Liver (tissue), 9 donors: ENCODE results near the gene SYMPK. TPM values are rescaled to one million over a fixed set of nuclear protein-coding genes. Genes with fewer than 3 reads are reported as not detected.

Experiments used
- DNase-seq: peaks from one replicate; pipeline ENCODE4 v3.0.0-alpha.2; 2017; ENCODE audit warnings: low spot score
- H3K27ac ChIP-seq, 2 donors: one replicate each; pipeline ENCODE4 v1.7.0; 2013; ENCODE audit warnings: inconsistent platforms in 2 of 2, low read length in 2 of 2, control low read depth in 1 of 2, low read depth in 1 of 2, mild to moderate bottlenecking in 1 of 2
- H3K27me3 ChIP-seq, 4 donors: one replicate each; pipeline versions ENCODE4 v1.6.1 to v1.7.0; 2013; ENCODE audit warnings: low read length in 3 of 4, inconsistent platforms in 1 of 4, mild to moderate bottlenecking in 1 of 4, moderate library complexity in 1 of 4; ENCODE audit not compliant: control insufficient read depth in 4 of 4, insufficient read depth in 4 of 4
- H3K36me3 ChIP-seq, 4 donors: one replicate each; pipeline versions ENCODE4 v1.6.1 to v1.7.0; 2013; ENCODE audit warnings: low read length in 3 of 4, mild to moderate bottlenecking in 3 of 4, low read depth in 1 of 4, moderate library complexity in 1 of 4; ENCODE audit not compliant: control insufficient read depth in 4 of 4, insufficient read depth in 3 of 4
- H3K4me1 ChIP-seq, 4 donors: one replicate each; pipeline versions ENCODE4 v1.6.1 to v1.7.0; 2013; ENCODE audit warnings: low read length in 3 of 4, mild to moderate bottlenecking in 3 of 4, moderate library complexity in 1 of 4; ENCODE audit not compliant: control insufficient read depth in 4 of 4, insufficient read depth in 4 of 4
- H3K4me3 ChIP-seq, 3 donors: one replicate each; pipeline versions ENCODE4 v1.6.1 to v1.7.0; 2013; ENCODE audit warnings: low read length in 3 of 3, control low read depth in 1 of 3, low read depth in 1 of 3, mild to moderate bottlenecking in 1 of 3
- H3K9ac ChIP-seq, 2 donors: one replicate each; pipeline ENCODE4 v1.7.0; 2013; ENCODE audit warnings: low read length in 2 of 2, mild to moderate bottlenecking in 2 of 2, moderate library complexity in 2 of 2, control low read depth in 1 of 2, low read depth in 1 of 2
- H3K9me3 ChIP-seq, 4 donors: one replicate each; pipeline versions ENCODE4 v1.6.1 to v1.7.0; 2013; ENCODE audit warnings: low read length in 3 of 4; ENCODE audit not compliant: control insufficient read depth in 4 of 4
- CTCF ChIP-seq: fragments of 150-350 bp; IDR thresholded peaks from 2 replicates; pipeline ENCODE4 v1.5.1; 2017; ENCODE audit warnings: improper control_type of control experiment, low read depth, low read length; ENCODE audit not compliant: missing input control
- FOXA2 ChIP-seq: IDR thresholded peaks from 2 replicates; pipeline ENCODE4 v1.6.1; 2016; ENCODE audit warnings: antibody characterized with exemption
- GABPA ChIP-seq, 2 donors: IDR thresholded peaks in 1 of 2; conservative IDR thresholded peaks in 1 of 2; 2 replicates each; pipeline ENCODE4 v1.6.1; 2016; ENCODE audit warnings: antibody characterized with exemption in 2 of 2, mild to moderate bottlenecking in 1 of 2, moderate library complexity in 1 of 2
- HNF4A ChIP-seq, 2 donors: conservative IDR thresholded peaks; 2 replicates each; pipeline ENCODE4 v1.6.1; 2016; ENCODE audit warnings: antibody characterized with exemption in 2 of 2, mild to moderate bottlenecking in 2 of 2
- JUND ChIP-seq, 2 donors: IDR thresholded peaks; 2 replicates each; pipeline ENCODE4 v1.6.1; 2016; ENCODE audit warnings: antibody characterized with exemption in 2 of 2
- NR2F2 ChIP-seq: IDR thresholded peaks from 2 replicates; pipeline ENCODE4 v1.6.1; 2016; ENCODE audit warnings: antibody characterized with exemption
- RAD21 ChIP-seq, 2 donors: IDR thresholded peaks; 2 replicates each; pipeline ENCODE4 v1.6.1; 2016; ENCODE audit warnings: antibody characterized with exemption in 2 of 2, mild to moderate bottlenecking in 2 of 2
- SP1 ChIP-seq: IDR thresholded peaks from 2 replicates; pipeline ENCODE4 v1.6.1; 2018; ENCODE audit warnings: antibody characterized with exemption, mild to moderate bottlenecking
- TAF1 ChIP-seq: conservative IDR thresholded peaks from 2 replicates; pipeline ENCODE4 v1.6.1; 2016; ENCODE audit warnings: antibody characterized with exemption, mild to moderate bottlenecking
- ZBTB33 ChIP-seq: IDR thresholded peaks from 2 replicates; pipeline ENCODE4 v1.6.1; 2016; ENCODE audit warnings: antibody characterized with exemption
- WGBS: extraction: QIAGEN DNeasy Blood & Tissue Kit; methylation state at CpG from one replicate; pipeline ENCODE4 v1.1.7; 2013; 5-methylcytosine and 5-hydroxymethylcytosine counted together
- polyA plus RNA-seq, 2 donors: library from polyadenylated mRNA; stranded (reverse) in 1 of 2; unstranded in 1 of 2; fragments of 200-250 nt in 1 of 2; fragments of >200 nt in 1 of 2; fragmentation: Nextera tagmentation in 1 of 2; extraction: Ambion mirVana in 1 of 2; gene quantifications; one replicate each; pipeline versions ENCODE4 v1.2.1 to v1.2.3, GENCODE V29; 2013 to 2015
- total RNA-seq, 2 donors: library from RNA; depleted of rRNA; stranded (reverse); fragments of >200 nt; gene quantifications; one replicate each; pipeline ENCODE4 v1.2.3, GENCODE V29; 2014
- TF ChIP-seq, protein P1 (sequence below): IDR thresholded peaks from 2 replicates; pipeline ENCODE4 v1.6.1; 2016; ENCODE audit warnings: antibody characterized with exemption
- TF ChIP-seq, protein P2 (sequence below): IDR thresholded peaks from 2 replicates; pipeline ENCODE4 v1.6.1; 2016; ENCODE audit warnings: antibody characterized with exemption, mild to moderate bottlenecking
- donor health status: healthy.
- donor health status: healthy.
- donor health status: healthy.
- donor health status: healthy.
- donor health status: healthy.

Gene SYMPK
- total and polyA plus RNA-seq, 4 donors = 5.5 to 26.1 (median 24.1) TPM

GRCh38 chr19:45773384-45773783 is 89.6 kb downstream of the SYMPK start:
- no peak for TF ChIP-seq CTCF
- TF ChIP-seq NR2F2 = no peak
- TF ChIP-seq ZBTB33 = no peak
- TF ChIP-seq GABPA (IDR thresholded peaks at IDR 0.05 in 1 of 2, conservative IDR thresholded peaks at IDR 0.05 in 1 of 2) = no peak
- TF ChIP-seq RAD21 (IDR thresholded peaks at IDR 0.05) = no peak
- TF ChIP-seq JUND (IDR thresholded peaks at IDR 0.05) = no peak
- TF ChIP-seq, protein P1, sequence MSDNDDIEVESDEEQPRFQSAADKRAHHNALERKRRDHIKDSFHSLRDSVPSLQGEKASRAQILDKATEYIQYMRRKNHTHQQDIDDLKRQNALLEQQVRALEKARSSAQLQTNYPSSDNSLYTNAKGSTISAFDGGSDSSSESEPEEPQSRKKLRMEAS = no peak
- no peak for TF ChIP-seq HNF4A (conservative IDR thresholded peaks at IDR 0.05)
- TF ChIP-seq, protein P2, sequence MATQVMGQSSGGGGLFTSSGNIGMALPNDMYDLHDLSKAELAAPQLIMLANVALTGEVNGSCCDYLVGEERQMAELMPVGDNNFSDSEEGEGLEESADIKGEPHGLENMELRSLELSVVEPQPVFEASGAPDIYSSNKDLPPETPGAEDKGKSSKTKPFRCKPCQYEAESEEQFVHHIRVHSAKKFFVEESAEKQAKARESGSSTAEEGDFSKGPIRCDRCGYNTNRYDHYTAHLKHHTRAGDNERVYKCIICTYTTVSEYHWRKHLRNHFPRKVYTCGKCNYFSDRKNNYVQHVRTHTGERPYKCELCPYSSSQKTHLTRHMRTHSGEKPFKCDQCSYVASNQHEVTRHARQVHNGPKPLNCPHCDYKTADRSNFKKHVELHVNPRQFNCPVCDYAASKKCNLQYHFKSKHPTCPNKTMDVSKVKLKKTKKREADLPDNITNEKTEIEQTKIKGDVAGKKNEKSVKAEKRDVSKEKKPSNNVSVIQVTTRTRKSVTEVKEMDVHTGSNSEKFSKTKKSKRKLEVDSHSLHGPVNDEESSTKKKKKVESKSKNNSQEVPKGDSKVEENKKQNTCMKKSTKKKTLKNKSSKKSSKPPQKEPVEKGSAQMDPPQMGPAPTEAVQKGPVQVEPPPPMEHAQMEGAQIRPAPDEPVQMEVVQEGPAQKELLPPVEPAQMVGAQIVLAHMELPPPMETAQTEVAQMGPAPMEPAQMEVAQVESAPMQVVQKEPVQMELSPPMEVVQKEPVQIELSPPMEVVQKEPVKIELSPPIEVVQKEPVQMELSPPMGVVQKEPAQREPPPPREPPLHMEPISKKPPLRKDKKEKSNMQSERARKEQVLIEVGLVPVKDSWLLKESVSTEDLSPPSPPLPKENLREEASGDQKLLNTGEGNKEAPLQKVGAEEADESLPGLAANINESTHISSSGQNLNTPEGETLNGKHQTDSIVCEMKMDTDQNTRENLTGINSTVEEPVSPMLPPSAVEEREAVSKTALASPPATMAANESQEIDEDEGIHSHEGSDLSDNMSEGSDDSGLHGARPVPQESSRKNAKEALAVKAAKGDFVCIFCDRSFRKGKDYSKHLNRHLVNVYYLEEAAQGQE = no peak
- no peak for TF ChIP-seq SP1
- TF ChIP-seq TAF1 = no peak
- TF ChIP-seq FOXA2 = no peak
- Histone ChIP-seq H3K36me3 (no peaks in the 10 kb centered on the region), H3K4me3 (no peak overlapping the region), H3K27me3 (no peaks in the 10 kb centered on the region), H3K27ac (no peak overlapping the region), H3K4me1 (peaks cover 6 to 43% (median 23%) of the 10 kb centered on the region in 4 donors), H3K9ac (no peak overlapping the region), H3K9me3 (no peaks in the 10 kb centered on the region)
- WGBS = 32% methylated on average over 2 of the region's 2 CpGs
- no peak for DNase-seq

- WGBS = 89% methylated on average over 3 of the region's 3 CpGs
- TF ChIP-seq ZBTB33 = no peak
- Histone ChIP-seq H3K27me3 (no peaks in the 10 kb centered on the region), H3K4me1 (peaks cover 6 to 44% (median 23%) of the 10 kb centered on the region in 4 donors), H3K9ac (no peak overlapping the region), H3K27ac (no peak overlapping the region), H3K4me3 (no peak overlapping the region), H3K9me3 (no peaks in the 10 kb centered on the region), H3K36me3 (no peaks in the 10 kb centered on the region)
- no peak for DNase-seq
These were observed 90.0 kb downstream of the SYMPK start for GRCh38 chr19:45772912-45773311.
